GM18507 (cell line): ENCODE measurements around the gene CSNK1D.

Experiments
- DNase-seq: peaks from one replicate; pipeline ENCODE4 v3.0.0; 2011; ENCODE audit warnings: low read depth; ENCODE audit not compliant: insufficient read length; ENCODE audit errors: extremely low spot score
- FAIRE-seq: peaks from 2 replicates; lab custom pipeline; 2011; peaks lifted over from hg19 to GRCh38; lab: Jason Lieb, UNC

Gene CSNK1D

GRCh38 chr17:82311971-82312370, 38.5 kb upstream of the CSNK1D start:
- FAIRE-seq: no peak
- DNase-seq: no peak

- no peak for FAIRE-seq
- DNase-seq: no peak
Observed at GRCh38 chr17:82310877-82311276, 37.4 kb upstream of the CSNK1D start.

DNA sequence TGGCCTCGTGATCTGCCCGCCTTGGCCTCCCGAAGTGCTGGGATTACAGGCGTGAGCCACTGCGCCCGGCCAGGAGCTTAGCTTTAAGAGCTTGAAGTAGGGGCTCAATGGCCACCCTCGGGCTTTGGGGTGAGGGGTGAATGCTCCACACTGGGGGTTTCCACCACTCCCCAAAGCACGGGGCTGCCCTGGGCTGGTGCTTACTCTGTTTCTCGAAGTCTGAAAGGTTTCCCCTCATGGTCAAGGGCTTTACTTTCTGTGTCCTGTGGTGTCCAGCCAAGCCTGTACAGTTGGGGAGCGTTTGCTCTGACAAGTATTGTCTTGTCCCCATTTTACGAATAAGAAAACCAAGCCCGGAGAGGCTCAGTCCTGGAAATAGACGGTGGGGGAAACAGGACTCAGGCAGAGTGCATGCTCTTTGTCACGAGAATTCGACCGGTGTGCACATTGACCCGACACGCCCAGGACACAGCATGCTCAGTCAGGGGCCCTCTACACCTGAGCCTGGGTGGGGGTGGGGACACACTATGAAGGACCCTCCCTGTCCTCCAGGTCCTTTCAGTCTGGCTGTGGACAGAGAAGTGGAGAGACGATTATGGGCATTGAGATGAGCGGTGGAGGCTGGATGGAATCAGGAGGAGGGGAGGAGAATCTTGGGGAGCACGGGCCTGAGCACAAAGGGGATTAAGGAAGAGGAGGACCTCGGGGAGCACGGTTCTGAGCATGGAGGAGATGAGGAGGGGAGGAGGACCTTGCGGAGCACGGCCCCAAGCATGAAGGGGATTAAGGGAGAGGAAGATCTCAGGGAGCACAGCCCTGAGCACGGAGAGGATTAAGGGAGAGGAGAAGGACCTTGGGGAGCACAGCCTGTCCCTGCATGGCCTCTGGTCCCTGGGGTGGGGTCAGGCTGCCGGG, 36.4 kb upstream of the CSNK1D start:
- FAIRE-seq: no peak
- DNase-seq: no peak

GRCh38 chr17:82305727-82306300, 32.3 kb upstream of the CSNK1D start:
- FAIRE-seq (no peak), DNase-seq (no peak)

DNA sequence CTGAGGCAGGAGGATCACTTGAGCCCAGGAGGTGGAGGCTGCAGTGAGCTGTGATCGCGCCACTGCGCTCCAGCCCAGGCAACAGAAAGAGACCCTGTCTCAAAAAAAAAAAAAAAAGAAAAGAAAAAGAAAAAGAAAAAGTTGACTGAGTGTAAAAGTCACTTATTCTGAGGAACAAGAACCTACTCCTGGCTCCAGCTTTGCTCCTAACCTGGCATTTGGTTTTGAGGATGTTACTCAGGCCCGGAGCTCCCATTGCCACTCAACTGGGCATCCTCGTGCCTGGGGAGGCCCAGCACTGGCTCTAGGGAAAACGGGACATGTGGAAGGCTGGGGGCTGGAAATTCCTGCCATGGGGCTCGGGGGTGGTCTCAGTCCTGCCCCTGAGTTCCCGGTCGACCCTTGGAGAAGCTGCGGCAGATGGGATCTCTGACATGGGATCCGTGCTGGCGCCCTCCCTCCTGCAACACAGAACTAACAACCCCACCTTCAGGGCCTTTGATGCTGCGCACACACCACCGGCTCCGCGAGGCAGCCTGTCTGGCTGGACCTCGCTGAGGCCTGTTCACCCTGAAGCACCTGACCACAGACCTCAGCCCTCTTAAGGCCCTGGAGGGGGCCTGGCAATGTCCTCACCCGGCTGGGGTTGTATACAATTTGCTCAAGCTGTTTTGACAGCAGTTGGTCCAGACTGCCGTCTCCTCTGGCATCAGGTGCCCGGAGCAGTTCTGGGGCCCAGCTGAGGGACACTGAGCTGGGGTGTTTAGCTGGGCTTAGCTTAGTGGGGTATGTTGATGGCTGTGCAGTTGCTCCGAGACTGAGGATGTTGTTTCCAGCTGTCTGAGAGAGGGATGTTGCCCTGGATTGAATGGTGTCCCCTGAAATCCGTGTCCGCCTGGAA, 31.6 kb upstream of the CSNK1D start:
- DNase-seq: no peak
- no peak for FAIRE-seq

DNA sequence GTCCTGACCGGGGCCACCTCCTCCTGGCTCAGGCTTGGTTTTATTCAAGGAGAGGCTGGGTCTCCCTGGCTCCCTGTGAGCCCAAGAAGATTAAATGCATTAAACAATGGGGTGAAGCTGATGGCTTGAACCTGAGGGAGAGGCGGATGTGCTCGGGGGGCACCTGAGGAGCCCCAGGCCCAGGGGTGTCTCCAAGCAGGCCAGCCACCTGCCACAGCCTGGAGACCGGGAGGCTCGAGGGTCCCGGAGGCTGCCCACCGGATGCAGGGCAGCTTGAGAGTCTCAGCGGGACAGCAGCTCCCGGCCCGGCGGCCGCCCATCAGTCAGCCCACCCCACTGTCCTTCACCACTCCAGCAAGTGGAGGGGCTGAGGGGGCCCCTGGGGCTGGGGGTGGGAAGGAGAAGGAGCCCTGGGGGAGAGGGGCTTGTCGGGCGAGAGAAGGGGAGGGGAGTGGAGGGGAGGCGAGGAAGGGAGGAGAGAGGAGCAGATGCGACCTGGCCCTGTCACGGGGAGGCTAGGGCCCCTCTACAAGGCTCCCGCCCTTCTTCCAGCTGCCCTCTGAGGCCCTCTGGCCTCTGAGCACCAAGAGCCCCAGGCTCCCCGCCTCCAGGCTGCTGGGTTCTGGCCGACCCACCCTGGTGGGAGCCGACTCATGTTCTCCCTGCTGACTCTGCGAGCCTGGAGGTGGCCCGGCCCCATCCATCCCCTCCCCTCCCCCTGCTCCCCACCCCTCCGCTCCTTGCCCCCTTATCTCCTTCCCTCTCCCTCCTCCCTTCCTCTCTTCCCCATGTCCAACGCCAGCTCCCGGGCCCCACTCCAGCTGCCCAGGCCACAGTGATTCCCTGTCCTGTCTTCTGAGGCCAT, 30.7 kb upstream of the CSNK1D start:
- DNase-seq (no peak), FAIRE-seq (no peak)

DNA sequence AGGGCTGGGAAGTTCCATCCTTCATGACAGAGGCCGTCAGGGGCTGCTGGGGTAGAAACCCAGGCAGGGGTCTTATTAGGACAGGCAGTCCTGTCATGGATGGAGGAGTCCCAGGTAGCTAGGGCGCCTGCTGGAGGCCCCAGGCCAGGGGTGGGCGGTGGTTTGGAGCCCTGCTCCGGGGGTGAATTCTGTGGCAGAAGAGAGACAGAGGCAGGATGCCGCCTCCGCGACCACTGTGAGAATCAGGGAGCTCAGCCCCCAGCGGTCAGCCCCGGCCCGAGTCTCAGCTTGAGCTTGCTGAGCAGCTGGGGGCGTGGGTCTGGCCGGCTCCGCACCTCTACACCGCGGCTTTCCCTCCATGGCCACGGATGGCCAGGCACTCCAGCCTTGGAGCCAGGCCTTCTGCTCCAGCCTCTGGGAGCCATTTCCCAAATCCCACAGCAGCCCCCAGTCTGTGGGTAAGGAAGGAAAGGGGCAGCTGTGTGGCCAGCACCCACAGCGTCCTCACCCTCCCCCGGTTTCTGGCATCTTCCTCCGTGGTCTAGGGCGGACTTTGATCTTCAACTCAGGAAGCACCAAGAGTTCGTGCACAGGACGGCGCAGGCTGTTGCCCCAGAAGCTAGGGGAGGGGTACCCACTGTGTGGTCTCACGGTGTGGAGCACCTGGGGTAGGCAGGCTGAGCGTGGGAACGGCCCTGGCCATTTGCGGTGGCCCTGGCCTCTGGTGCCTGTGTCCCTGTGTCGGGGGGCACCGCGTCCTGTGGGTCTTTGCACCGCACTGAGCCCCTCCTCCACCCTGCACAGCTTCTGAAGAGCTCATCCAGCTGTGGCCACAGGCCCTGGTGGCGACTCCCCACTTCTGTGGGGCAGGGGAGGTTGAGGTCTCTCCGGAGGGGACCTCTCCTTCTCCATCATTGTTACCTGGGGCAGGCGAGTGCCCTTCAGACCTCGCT, 29.8 kb upstream of the CSNK1D start:
- DNase-seq (no peak), FAIRE-seq (no peak)

- DNase-seq: no peak
- FAIRE-seq: no peak
Observed at GRCh38 chr17:82302568-82302963, 29.1 kb upstream of the CSNK1D start.

- DNase-seq (no peak), FAIRE-seq (no peak)
Observed at GRCh38 chr17:82301916-82302567, 28.5 kb upstream of the CSNK1D start.

GRCh38 chr17:82301300-82301915, 27.9 kb upstream of the CSNK1D start:
- FAIRE-seq: no peak
- no peak for DNase-seq

DNA sequence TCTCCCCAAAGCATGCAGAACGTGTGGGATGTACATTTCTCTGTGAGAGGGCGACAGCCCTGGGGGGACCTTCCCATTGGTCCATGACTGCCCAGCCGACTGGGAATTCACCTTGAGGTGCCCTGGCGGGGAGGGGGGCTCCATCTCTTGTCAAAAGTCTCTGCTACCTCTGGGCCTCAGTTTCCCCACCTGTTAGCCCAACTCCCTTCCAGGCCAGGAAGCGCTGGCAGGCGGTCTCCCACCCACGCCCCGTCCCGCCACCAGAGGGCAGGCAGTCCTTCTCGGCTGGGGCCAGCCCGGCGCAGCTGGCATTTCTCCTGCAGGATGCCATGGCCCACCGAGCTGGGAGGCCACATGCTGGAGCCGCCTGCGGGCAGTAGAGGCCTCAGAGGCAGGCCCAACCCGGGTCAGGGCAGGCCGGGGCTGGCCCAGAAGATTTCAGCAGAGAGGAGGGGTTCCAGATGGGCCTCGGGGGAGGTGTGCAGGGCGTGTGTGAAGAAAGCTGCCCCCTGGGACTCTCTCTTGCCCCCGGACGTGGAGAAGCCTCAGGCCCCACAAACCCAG, 27.3 kb upstream of the CSNK1D start:
- FAIRE-seq: no peak
- DNase-seq: no peak

- FAIRE-seq (no peak), DNase-seq (no peak)
Observed at GRCh38 chr17:82300228-82300627, 26.7 kb upstream of the CSNK1D start.

DNA sequence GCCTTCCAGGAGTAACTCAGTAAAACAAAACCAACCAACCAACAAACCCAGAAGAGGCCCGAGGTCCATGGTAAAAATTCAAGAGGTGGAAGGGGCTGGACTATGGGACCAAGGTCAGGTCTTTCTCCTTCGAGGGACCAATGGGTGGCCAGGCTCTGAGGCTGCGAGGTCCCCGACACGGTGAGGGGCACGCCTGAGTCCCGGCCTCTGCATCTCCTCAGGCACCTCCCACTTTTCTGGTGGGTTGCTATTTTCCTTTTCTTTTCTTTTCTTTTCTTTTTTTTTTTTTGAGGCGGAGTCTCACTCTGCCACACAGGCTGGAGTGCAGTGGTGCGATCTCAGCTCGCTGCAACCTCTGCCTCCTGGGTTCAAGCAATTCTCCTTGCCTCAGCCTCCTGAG, 26.0 kb upstream of the CSNK1D start:
- no peak for FAIRE-seq
- DNase-seq: no peak

- DNase-seq (no peak), FAIRE-seq (no peak)
Observed at GRCh38 chr17:82298538-82299421, 25.3 kb upstream of the CSNK1D start.

DNA sequence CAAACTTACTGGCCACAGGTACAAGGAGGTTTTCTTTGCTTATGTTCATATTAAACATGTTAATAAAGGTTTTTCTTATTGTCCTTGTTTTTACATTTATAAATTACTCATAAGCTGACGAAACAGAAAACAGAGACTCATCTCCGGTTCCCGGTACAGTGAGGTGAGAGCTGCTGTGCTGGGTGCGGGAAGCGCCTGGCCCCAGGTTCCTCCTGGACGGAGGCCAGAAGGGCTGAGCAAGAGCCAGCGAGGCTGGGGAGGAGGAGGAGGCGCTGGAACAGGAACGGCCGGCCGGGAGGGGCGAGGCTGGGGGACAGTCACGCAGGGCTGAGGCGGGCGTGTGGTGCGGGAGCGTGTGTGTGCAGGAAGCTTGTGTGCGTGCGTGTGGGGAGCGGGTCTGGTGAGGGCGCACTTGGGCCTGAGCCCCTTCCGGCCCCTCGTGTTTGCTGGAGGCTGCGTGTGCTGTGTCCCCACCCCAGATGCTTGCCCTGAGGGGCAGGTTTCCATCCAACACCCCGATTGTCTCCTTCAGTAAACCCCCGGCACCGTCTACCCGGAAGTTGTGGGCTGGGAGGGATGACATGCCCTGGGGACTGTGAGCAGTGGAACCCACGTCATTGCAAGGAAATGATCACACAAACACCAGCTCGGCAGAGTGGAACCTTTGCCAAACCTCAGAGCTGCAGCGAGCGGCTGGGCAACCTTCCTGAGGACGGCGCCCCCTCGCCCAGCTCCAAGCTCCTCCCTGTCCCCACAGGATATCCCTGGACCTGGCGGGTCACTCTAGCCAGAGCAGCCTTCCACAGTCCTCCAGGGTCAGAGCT, 24.4 kb upstream of the CSNK1D start:
- FAIRE-seq (peak; percentile 93), DNase-seq (peak; percentile 76)
